Middle frontal gyrus (tissue), 1 donor: ENCODE measurements around the gene BARX1.
"Not testable (repeated sequence)": the region's sequence is repeated elsewhere in the genome, so short reads cannot be mapped to it uniquely, and the experiment has no call there.

Experiments used
- DNase-seq: peaks from one replicate; pipeline ENCODE4 v3.0.0-alpha.2; 2015; ENCODE audit warnings: low spot score; ENCODE audit errors: extremely low spot score

The BARX1 gene, protein sequence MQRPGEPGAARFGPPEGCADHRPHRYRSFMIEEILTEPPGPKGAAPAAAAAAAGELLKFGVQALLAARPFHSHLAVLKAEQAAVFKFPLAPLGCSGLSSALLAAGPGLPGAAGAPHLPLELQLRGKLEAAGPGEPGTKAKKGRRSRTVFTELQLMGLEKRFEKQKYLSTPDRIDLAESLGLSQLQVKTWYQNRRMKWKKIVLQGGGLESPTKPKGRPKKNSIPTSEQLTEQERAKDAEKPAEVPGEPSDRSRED

DNA sequence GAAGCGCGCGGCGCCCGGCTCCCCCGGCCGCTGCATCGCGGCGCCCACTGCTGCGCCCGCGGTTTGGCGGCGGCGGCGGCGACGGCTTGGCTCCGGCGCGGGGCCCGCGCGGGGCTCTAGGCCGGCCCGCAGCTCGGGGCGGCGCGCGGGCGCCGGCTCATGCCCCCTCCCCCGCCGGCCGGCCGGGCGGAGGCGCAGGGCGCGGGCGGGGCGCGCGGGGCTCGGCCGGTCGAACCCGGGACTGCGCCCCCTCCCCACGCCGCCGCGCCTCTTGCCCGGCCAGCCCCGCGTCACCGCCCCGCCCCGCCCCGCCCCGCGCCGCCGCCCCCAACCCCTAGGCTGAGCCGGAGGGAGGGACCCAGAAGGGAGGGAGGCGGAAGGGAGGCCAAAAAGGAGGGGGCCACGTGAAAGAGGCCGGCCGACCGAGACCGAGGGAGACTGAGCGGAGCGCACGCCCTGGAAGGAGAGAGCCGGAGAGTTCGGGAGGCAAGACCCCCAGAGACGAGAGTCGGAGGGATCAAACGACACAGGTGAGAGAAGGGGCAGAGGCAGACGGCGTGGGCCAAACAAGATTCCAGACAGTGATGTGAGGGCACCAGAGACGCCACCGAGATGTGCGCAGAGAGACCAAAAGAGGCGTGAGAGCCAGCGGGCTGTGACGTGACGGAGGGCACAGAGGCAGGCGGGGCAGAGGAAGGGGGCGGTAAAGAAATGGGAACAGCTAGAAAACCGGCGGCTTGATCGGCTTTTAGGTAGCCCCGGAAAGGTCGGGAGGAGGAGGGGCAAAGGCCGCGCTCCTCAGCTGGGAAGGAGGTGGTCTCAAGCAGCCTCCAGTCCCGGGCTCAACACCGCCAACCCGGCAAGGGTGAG is at the start of gene BARX1:
BARX1 (minus strand) TSS at position 245 of the 870 bp plus-strand sequence; CDS start at position 36, 209 bp downstream.
- DNase-seq: no peak

DNA sequence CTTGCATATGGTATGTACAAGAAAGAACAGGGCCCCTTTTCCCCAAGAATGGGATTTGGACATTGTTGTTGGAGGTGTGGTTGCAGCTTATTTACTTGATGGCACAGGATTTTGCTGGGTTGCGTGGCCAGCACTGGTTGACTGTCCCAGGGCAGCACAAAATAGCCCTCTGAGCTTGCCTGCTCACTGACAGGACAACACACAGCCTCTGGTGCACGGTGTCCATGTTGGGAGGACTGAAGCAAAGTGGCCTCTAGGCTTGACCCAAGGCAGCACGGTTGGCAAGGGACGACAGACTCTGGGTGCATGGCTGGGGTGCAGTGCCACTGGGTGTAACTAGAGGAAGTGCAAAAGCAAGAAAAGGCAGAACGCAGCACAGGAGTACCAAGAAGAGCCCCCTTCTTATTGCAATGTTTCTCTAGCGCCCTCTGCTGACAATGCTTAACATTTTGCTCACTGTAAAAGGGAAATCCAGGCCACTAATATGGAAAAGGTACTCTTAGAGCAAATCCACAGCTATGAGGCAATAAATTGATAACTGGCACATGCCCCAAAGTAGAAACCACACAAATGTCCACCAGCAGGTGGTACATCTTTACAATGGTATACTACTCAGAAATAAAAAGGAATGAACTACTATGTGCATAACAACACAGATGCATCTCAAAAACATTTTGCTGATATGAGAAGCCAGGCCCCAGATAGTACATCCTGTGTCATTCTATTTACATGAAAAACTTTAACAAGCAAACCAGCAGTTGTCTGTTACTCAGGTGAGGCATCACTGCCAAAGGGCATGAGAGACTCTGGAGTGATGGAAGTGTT is 47.4 kb upstream of the BARX1 start:
- DNase-seq: no peak

DNA sequence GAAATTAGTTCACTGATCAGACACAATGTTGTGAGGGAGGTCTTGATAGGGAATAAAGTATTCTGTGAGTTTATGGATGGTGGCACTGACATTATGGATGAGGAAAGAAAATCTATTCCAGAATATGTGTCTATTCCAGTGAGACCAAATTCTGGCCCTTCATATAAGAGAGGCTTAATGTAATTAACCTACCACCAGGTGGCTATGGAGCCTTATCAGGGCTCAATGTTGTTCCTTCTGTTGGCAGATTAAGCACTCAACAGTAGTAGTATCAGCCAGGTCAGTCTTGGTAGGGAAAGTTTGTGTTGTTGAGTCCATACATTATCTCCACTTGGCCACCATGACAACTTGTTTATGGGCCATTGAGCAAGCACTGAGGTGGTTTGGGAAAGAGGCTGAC is 41.7 kb upstream of the BARX1 start:
- DNase-seq: no peak

DNA sequence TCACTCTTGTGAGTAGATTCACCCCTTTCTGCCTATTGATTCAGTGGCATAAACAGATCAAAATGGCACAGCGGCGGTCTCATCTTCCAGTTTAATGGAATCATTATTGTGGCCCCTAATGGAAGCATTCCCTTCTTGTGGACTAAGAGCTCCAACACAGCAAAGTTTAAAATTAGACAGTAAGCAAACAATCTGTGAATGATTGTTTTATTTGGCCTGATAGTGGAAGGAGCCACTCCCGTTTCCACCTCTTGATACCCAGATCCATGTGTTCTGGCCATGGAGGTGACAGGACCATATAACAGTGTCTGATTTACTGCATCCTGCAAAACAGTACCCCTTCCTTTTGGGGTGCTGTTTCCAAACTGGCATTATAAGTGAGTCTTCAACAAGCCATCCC is 41.2 kb upstream of the BARX1 start:
- DNase-seq: no peak

DNA sequence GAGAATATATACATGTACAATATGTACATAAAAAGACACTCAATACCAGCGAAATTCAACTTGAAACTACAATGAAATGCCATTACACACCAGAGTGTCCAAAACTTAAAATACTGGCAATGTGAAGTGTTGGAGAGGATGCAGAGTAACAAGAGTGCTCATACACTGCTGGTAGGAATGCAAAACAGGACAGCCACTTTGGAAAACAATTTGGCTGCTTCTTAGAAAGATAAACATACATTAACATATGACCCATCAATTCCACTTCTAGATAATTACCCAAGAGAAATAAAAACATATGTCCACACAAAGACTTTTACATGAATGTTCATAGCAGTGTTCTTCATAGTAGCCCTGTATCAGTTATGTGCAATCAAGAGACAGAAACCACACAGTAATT is 39.4 kb upstream of the BARX1 start:
- DNase-seq: no peak

DNA sequence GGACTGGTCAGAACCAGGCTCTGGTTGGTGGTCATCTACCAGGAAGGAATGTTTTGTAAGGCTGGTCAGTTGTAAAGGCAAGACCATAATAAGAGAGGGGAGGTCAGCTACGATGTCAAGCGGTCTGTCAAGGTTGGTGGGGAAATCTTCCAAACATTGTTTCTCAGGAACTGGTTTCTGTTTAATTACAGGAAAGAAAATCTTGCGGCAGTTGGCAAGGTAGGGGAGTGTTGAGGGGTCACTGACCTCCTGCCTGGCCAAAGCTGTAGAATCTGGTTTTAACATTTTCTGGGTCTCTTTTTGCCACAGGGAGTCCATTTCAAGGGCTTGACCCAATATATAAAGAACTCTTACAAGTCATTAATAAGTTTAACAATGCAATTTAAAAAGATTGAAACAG is 39.0 kb upstream of the BARX1 start:
- no peak for DNase-seq

DNA sequence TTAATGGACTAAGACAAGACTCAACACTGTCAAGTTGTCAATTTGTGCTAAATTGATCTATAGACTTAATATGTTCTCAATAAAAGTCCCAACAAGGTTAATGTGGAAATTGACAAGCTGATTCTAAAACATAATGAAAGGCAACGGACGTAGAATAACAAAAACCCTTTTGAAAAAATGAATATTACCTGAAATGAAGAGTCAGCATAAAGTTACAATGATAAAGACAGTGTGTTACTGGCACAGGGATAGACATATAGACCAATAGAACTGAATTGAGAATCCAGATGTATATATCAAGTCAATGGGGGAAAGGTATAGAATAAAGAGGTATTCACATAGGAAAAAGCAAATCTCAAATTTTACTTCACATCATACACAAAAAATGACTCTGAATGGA is 37.7 kb upstream of the BARX1 start:
- no peak for DNase-seq

DNA sequence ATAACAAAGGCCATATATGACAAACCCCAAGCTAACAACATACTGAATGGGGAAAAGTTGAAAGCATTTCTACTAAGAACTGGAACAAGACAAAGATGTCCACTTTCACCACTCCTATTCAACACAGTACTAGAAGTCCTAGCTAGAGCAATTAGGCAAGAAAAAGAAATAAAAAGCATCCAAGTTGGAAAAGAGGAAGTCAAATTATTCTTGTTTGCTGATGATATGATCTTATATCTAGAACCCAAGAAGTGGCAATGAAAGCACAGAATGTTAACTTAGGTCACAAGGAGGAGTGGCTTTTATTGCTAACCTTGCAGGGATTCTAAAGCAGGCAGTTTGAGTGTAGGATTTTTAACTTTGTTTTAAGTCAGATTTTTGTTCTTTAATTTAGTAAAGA is 35.3 kb upstream of the BARX1 start:
- no peak for DNase-seq

DNA sequence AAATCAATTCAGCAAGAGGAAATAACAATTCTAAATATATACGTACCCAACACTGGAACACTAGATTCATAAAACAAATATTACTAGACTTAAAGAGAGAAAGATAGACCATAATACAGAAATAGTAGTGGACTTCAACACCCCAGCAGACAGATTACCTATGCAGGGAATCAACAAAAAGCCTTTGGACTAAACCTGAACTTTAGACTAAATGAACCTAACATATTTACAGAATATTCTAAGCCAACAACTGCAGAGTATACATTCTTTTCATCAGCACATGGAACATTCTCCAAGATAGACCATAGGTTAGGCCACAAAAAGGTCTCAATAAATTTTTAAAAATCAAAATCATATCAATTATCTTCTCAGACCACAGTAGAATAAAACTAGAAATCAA is 32.9 kb upstream of the BARX1 start:
- DNase-seq: no peak

DNA sequence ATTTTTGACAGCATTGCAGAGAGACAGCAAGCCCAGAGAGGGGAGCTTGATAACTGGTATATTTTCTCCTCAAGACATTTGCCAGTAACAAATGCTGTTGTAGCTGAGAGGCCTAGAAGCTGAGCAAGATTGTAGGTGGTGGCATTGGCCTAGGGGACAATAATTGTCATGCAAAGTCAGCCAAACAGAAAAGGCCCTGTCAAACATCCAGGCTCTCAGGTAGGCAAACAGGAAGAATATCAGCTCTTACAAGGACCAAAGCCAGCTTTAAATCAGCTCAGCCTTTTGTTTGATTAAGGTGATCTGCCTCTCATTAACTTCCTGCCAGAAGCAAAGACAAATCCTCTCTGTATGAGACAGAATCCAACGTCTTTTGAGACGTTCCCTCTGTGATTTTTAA is 29.7 kb upstream of the BARX1 start:
- no peak for DNase-seq

DNA sequence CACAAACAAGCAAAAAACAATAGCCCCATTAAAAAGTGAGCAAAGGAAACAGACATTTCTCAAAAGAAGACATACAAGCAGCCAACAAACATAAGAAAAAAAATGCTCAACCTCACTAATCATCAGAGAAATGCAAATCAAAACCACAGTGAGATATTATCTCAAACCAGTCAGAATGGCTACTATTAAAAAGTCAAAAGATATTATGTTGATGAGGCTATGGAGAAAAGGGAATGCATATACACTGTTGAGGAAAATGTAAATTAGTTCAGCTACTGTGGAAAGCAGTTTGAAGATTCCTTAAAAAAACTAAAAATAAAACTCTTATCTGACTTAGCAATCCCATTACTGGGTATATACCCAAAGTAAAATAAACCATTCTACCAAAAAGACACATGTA is 28.7 kb upstream of the BARX1 start:
- DNase-seq: no peak

DNA sequence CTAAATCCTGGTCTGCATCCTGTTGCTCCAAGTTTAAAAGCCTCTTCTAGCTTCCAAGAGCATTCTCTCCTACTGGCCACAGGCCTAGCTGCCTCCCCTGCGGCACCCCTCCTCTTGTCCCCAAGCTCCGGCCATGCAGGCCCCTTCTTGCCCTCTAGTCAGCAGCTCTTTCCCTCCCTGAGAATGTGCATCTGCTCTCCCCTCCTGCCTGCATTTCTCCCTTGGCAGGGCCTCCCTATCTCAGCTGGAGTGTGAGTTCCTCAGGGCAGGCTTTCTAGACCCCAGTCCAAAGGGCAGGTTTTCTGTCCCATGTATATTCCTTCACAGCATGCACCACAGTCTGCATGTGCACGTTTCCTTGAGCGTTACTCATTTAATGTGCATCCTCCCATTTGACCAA is 24.6 kb upstream of the BARX1 start:
- DNase-seq: no peak

DNA sequence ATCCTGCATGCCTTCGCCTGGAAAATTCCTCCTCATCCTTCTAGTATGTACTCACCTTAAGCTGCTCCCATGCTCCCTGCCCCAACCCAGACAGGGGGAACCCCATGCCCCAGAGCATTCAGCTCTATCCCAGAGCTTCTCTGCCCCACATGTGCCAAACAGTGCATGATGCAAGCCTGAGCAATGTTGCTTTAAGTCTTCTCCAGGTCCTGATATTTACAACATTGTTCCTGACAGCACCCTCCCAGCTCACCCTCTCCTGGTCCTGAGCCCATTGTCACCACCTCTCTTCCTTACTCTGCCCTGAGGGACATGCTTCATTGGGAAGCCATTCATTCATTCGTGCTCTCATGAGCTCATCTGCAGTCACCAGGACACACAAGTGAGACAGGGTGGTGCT is 23.4 kb upstream of the BARX1 start:
- no peak for DNase-seq

DNA sequence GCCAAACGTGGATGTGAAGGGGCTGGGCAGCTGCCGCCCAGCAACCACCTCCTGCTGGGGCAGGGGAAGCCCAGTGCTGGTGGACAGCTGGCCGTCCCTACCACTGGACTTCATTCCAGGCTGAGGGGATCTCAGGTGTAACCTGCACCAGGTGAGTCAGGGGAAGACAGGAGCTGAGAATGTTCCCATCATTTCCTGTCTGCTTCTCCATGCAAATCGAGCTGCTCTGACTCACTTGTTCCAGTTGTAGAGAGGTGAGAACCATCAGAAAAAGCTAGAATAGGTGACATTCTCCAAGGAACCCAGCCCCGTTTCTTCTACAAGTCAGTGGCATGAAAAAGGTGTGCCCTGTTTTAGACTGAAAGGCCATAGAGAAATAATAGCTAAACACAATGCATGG is 21.8 kb upstream of the BARX1 start:
- DNase-seq: no peak

DNA sequence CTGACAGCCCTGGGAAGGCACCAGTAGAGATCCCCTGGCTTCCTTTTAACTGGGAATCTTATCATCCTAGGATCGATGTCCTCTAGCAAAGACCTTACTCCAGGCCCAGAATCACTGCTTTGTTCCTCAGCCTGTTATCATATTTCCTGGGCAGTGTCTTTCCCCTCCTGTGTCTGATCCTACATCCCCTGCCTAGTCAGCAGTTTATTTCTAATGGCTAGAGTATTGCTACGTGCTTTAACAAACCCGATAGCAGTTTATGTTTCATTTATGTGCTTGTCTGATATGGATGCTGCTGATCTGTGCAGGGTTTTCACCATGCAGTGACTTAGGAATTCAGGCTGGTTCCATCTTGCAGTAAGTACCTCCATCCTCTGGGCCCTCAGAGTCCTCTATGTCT is 20.9 kb upstream of the BARX1 start:
- no peak for DNase-seq

DNA sequence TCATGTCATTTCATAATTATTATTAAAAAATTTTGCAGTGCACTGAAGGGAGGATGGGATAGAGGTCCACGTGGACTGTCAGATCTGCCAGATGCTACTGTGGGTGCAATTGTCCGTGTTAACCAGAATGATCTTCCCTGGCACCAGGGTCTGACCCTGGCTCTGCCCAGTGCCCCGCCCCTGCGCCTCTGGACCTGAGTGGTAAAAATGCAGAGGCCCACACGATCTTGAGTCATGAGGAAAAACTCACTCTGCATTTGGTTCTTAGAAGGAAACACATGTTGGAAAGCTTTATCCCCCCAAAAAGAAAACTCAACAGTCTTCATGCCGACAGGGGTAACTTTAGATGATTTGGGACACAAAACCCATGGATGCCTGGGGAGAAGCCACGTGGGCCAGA is 20.1 kb upstream of the BARX1 start:
- no peak for DNase-seq

DNA sequence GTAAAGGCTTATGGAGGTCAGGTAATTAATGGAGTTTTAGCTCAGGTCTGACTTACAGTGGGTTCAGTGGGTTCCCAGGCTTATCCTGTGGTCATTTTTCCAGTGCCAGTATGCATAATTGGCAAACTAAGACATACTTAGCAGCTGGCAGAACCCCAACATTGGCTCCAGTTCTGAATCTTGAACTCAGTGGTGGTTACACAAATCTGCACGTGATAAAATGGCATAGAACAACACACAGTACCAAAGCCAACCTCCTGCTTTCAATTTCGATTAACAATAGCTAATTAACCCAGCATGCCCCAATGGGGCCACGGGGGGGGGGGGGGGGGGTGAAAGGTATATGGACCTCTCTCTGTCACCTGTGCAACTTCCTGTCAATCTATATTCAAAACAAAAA is 19.0 kb upstream of the BARX1 start:
- no peak for DNase-seq

DNA sequence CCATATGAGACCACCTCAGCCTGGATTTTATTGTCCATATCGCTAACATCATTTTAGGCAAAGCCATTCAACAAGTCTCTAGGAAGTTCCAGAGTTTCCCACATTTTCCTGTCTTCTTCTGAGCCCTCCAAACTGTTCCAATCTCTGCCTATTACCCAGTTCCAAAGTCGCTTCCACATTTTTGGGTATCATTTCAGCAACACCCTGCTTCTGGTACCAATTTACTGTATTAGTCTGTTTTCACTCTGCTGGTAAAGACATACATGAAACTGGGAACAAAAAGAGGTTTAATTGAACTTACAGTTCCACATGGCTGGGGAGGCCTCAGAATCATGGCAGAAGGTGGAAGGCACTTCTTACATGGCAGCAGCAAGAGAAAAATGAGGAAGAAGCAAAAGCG is 17.5 kb upstream of the BARX1 start:
- not testable (repeated sequence) for DNase-seq

DNA sequence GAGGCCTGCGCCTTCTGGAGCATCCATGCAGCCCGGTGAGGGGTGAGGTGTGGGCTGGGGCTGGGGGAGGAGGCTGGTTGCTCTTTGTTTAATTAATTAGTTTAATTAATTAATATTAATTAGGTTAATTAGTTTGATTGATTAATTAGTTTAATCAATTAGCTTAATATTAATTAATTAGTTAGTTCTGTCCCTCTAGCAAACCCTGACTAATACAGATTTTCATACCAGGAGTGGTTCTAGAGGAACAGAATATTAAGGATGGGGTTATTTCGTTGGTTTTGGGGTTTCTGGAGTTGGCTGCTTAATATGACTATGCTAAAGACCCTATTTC is 14.1 kb upstream of the BARX1 start:
- no peak for DNase-seq

DNA sequence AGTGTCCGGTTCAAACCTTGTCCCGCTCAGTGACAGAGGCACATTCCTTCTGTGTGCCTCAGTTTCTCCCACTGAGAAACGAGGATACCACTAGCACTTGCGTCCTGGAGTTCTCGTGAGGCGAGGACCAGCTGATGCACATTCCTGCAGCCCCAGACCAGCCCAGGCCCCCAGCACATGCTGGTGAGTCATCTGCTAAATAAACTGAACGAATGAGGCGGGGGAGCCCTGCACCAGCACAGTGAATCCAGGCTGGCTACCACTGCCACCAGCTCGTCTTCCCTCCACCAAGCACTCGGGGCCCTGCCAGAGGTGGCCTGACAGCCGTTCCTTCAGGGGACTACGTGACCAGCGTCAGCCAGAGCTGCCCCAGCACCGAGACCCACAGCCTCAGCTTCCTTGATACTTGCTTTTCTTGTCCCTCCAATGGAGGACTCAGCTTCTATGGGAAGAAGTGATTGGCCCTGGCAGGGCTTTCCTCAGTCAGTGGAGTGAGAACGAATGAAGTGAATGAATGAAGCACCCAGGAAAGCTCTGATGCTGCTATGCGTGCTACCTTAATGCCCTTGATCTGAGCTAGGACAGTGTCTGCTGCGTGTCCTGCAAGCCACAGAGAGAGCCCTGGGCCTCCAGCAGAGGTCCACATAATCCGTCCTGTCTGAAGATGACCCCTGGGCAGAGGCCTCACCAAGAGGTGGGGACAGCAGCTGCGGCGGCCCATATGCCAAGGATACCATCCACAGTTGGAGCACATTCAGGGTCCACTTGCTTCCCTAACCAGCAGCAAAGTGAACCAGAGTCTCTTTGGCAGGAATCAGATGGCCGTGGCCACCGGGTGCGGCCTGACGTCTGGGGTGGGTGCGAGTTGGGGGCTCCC is 13.5 kb upstream of the BARX1 start:
- no peak for DNase-seq
